A549 treated with AZD9567 at 1 μM for 4 hours (cell line): ENCODE measurements around the gene PXN. TPM values are rescaled to one million over a fixed set of nuclear protein-coding genes. Genes with fewer than 3 reads are reported as not detected.

Experiments used
- total RNA-seq: library from RNA; stranded (reverse); fragments of 200-300 nt; extraction: Qiagen RNA extraction; gene quantifications from 5 replicates; pipeline ENCODE4 v1.2.3, GENCODE V29; 2022; ENCODE audit not compliant: insufficient read depth

Gene PXN
- total RNA-seq: 178 to 217 TPM (median 192 TPM) in 5 replicates

DNA sequence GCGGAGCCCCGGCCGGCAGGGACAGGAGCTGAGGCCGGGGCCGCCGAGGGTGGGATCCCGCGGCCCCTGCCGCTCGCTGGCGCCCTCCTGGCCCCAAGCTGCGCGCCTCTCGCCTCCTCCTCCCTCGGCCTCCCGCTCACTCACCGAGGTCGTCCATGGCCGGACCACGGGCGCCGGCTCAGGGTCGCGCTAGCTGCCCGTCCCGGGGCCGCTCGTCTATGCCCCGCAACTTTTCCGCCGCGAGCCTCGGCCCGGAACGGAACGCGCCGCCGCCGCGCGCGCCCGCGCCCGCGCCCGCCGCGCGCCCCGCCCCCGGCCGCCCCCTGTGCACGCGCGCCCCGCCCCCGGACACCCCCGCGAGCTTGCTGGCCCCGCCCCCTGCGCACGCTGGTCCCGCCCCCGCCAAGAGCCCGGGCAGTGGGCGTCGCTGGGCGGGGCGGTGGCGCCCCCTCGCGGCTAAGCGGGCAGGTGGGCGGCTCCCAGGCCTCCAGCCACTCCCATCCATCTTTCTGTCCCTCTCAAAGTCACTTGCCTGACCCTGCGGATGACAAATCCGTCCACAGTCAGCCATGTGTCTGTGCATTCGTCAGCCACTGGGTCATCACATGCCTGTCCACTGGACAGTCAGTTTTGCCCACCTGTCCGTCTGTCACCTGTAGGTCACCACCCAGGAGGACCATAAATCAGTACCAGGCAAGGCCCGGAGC is at the start of gene PXN:
PXN (minus strand) TSS at position 258 of the 707 bp plus-strand sequence; CDS start at position 157, 101 bp downstream.

DNA sequence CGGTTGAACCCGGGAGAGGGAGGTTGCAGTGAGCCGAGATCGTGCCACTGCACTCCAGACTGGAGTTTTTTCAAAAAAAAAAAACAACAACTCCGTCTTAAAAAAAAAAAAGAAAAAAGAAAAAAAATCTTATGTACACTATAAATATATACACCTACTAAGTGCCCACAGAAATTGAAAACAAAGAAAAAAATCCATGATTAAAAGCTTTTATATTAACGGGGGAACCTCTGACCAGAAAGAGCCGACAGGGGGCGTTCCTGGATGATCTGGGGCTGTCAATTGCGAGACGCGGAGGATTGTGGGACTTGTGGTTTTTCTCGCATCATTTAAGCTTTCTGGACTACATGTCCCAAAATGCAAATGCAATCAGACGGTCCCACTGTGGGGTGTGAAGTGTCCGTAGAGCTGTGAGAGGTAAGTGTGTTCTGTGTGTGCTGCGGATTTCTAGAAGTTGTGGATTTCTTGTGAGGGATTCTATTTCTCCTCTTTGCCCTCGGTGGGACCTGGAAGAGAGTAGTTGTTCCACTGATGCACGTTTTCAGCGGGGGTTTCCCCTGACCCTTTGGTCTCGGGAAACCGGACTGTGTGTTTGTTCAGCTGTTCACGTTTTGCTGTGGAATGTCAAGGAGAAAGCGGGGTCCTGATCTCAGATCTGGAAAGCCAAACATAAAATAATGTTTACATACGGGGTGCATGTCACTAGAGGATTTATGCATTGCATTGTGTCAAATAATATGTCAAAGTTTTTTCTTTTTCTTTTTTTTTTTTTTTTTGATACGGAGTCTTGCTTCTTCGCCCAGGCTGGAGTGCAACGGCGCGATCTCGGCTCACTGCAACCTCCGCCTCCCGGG is 36.7 kb upstream of the PXN start, which contains the start of gene SIRT4:
SIRT4 (plus strand) TSS at position 360 of the 854 bp plus-strand sequence. CDS start 1,241 bp downstream, outside the sequence.

DNA sequence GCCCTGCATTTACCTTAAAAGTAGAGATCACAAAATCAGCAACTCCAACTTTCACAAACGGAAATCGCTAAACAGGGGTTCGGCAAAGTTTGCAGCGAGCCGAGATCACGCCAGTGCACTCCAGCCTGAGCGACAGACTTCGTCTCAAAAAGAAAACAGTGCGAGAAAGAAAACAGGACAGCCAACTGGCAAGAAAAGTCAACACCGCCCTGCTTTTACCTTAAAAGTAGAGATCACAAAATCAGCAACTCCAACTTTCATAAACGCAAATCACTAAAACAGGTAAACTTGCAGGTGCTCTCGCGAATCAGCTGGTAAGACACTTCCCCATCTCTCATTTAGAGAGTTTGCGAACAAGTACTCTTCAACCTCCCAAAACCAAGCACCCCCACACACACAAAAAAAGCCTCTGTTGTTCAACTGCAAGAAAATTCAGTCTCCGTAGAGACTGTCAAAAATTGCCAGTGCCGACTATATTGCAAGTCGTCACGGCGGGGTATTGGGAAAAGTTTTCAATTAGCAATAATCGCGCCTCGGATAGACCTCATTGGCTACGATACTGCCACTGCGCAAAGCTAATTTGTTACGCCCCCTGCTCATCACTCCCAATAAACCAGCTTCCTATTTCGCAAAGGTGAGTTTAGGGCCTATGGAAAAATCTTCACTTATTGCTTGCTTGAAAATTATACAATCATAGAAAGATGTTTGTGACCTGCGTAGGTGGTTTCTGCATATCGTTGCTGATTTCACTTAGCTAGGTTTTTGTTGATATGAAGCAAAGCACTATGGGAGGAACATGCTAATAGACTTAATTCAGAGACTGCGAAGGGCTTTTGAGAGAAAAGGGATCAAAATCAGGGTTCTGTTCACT is 27.4 kb upstream of the PXN start, which contains the start of gene RNU4-1:
RNU4-1 (minus strand) TSS at position 577 of the 871 bp plus-strand sequence.

DNA sequence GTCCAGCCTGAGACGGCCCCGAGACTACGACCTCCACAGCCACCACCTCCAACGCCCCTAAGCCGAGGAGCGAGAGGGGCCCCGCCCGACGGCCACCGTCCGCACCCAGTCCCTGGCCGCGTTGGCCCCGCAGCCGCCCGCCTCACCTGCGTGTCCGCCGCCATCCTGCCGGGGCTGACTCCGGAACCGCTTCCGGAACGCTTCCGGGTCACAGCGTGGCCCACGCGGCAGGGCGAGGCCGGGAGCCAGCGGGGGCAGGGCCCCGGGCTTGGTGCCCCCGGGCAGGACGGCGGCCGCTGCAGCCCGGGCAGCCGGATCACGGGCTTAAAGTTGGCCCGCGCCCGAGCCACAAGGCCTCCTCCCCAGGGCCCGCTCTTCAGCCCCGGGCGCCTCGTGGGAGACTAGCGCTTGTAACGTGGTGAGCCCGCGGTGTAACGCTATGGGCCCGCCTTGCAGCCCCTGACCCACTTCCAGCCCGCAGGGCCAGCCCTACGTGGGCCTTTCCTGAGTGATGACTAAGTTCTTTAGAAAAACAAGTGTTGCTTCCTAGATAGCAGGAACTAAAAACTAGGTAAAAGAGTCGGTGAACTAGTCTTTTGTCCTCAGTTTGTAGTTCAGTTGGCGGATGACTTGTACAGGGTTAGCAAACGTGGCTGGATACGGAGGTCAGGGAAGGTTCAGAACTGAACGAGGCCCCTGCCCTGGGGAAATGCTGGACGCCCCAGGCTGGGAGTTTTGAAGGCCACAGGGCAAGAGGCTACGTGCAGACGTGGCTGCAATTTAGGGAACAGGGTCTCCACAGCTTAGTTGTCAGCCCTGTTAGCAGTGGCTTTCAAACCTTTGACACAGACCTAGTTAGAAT is 70.8 kb downstream of the PXN start, which contains the start of gene GCN1:
GCN1 (minus strand) TSS at position 182 of the 862 bp plus-strand sequence; CDS start at position 164, 18 bp downstream.

Other genes with a start within 250 kb of the PXN start
- 79.9 to 87.6 TPM (median 81.6 TPM) in 5 replicates for gene RAB35, start 149.0 kb downstream of the PXN start, total RNA-seq
- 53.4 to 73.4 TPM (median 56.7 TPM) in 5 replicates for gene GCN1, start 71.0 kb downstream of the PXN start, total RNA-seq
- 3,597 to 4,224 TPM (median 3,618 TPM) in 5 replicates for gene RPLP0, start 64.6 kb downstream of the PXN start, total RNA-seq
- 13.6 TPM in 1 of 5 replicates, not detected in the others for gene RNU4-2, start 26.2 kb upstream of the PXN start, total RNA-seq
- gene RNU4-1, start 27.5 kb upstream of the PXN start, total RNA-seq: not detected in 5 replicates
- 0.83 to 1.1 TPM (median 0.99 TPM) in 4 of 5 replicates, not detected in the other for gene SIRT4, start 36.6 kb upstream of the PXN start, total RNA-seq
- gene PLA2G1B, start 62.0 kb upstream of the PXN start, total RNA-seq: not detected in 5 replicates
- 1.0 to 1.1 TPM (median 1.1 TPM) in 4 of 5 replicates, not detected in the other for gene MSI1, start 103.4 kb upstream of the PXN start, total RNA-seq
- 761 to 881 TPM (median 868 TPM) in 5 replicates for gene COX6A1, start 172.4 kb upstream of the PXN start, total RNA-seq
- 72.5 to 78.7 TPM (median 73.7 TPM) in 5 replicates for gene TRIAP1, start 180.7 kb upstream of the PXN start, total RNA-seq
- gene GATC, start 180.7 kb upstream of the PXN start, total RNA-seq: 20.8 to 28.5 TPM (median 25.1 TPM) in 5 replicates
- 155 to 217 TPM (median 207 TPM) in 5 replicates for gene SRSF9, start 204.0 kb upstream of the PXN start, total RNA-seq
- 639 to 706 TPM (median 667 TPM) in 5 replicates for gene DYNLL1, start 230.4 kb upstream of the PXN start, total RNA-seq